Spleen (tissue), 13 donors: ENCODE results near the gene GBX1. TPM values are rescaled to one million over a fixed set of nuclear protein-coding genes. Genes with fewer than 3 reads are reported as not detected.

Experiments
- DNase-seq: peaks from one replicate; pipeline ENCODE4 v3.0.0-alpha.2; 2020
- H3K27ac ChIP-seq, 8 donors: fragments of 200-600 bp; sonication (generic) in 7 of 8; 1 replicate in 4 of 8; 2 replicates in 4 of 8; pipeline versions ENCODE4 v1.5.0 to v1.8.0; 2016 to 2021; ENCODE audit warnings: inconsistent platforms in 4 of 8, mild to moderate bottlenecking in 4 of 8, moderate library complexity in 1 of 8
- H3K27me3 ChIP-seq, 7 donors: fragments of 200-600 bp; sonication (generic) in 6 of 7; replicated peaks in 1 of 7; 1 replicate in 4 of 7; 2 replicates in 3 of 7; pipeline versions ENCODE4 v1.5.0 to v1.8.0; 2016 to 2021; ENCODE audit warnings: inconsistent platforms in 3 of 7, mild to moderate bottlenecking in 1 of 7
- H3K36me3 ChIP-seq, 6 donors: fragments of 200-600 bp; sonication (generic) in 5 of 6; 1 replicate in 4 of 6; 2 replicates in 2 of 6; pipeline versions ENCODE4 v1.5.0 to v1.8.0; 2016 to 2021; ENCODE audit warnings: inconsistent platforms in 2 of 6
- H3K4me1 ChIP-seq, 6 donors: fragments of 200-600 bp; sonication (generic) in 5 of 6; 1 replicate in 3 of 6; 2 replicates in 3 of 6; pipeline versions ENCODE4 v1.5.0 to v1.8.0; 2016 to 2021; ENCODE audit warnings: inconsistent platforms in 3 of 6
- H3K4me3 ChIP-seq, 8 donors: fragments of 200-600 bp; sonication (generic) in 7 of 8; 1 replicate in 4 of 8; 2 replicates in 4 of 8; pipeline versions ENCODE4 v1.5.0 to v1.8.0; 2016 to 2021; ENCODE audit warnings: inconsistent platforms in 4 of 8, mild to moderate bottlenecking in 4 of 8, moderate library complexity in 2 of 8
- H3K9me3 ChIP-seq, 8 donors: fragments of 200-600 bp; sonication (generic) in 7 of 8; 1 replicate in 4 of 8; 2 replicates in 4 of 8; pipeline versions ENCODE4 v1.5.0 to v1.8.0; 2016 to 2021; ENCODE audit warnings: inconsistent platforms in 4 of 8
- POLR2A ChIP-seq, 3 donors: fragments of 450-650 bp; IDR thresholded peaks; one replicate each; pipeline ENCODE4 v1.5.1; 2017; ENCODE audit warnings: antibody characterized with exemption in 3 of 3, mild to moderate bottlenecking in 1 of 3
- POLR2AphosphoS5 ChIP-seq, 3 donors: sonication (generic); formaldehyde crosslinking; IDR thresholded peaks; one replicate each; pipeline ENCODE4 v1.5.1; 2017; ENCODE audit warnings: antibody characterized with exemption in 3 of 3
- WGBS, 5 donors: extraction: QIAGEN DNeasy Blood & Tissue Kit in 3 of 5; methylation state at CpG; one replicate each; pipeline versions ENCODE4 v1.1.5 to v1.1.7; 2013 to 2018; 5-methylcytosine and 5-hydroxymethylcytosine counted together
- intact Hi-C: fragments of 100-400 bp; cut with DNase I; formaldehyde crosslinking; loops from one replicate; pipeline ENCODE4 v1.15.0; 2023; ENCODE audit warnings: low total_unique reads
- long read RNA-seq, 2 donors: transcript quantifications; one replicate each; lab custom pipeline, GENCODE V29; 2026
- polyA plus RNA-seq, 3 donors: library from polyadenylated mRNA; stranded (reverse); fragments of 200-250 nt; gene quantifications; one replicate each; pipeline ENCODE4 v1.2.1, GENCODE V29; 2013
- total RNA-seq, 7 donors: library from RNA; depleted of rRNA in 3 of 7; stranded (reverse); fragments of >200 nt in 3 of 7; fragmentation: NEBNext Ultra II Directional in 4 of 7; extraction: Animal tissue kit (Norgen Biotek cat#: 25700) in 4 of 7; gene quantifications; one replicate each; pipeline versions ENCODE4 v1.1.0 to v1.2.1, GENCODE V29; 2016 to 2021
- TF ChIP-seq, protein P1 (sequence below), 11 experiments: fragments of 200-600 bp in 7 of 11; fragments of 450-650 bp in 4 of 11; sonication (generic) in 4 of 11; IDR thresholded peaks in 8 of 11; conservative IDR thresholded peaks in 3 of 11; 1 replicate in 7 of 11; 2 replicates in 4 of 11; pipeline versions ENCODE4 v1.4.0 to v1.8.0; 2016 to 2021; ENCODE audit warnings: antibody characterized with exemption in 11 of 11, inconsistent platforms in 4 of 11, mild to moderate bottlenecking in 1 of 11
- donor health status: healthy with polysubstance abuse.
- donor health status: DM: no; HTN: no; CAD: no; lungs with moderate emphysema.
- donor health status: DM: no; HTN: no; CAD: no.
- donor health status: Bipolar disorder and iron deficiency.
- donor health status: healthy.
- donor health status: DM: no; HTN: no; CAD: no.
- donor health status: DM: yes; HTN: yes; CAD: no.

The GBX1 gene
- not detected for total RNA-seq
- polyA plus RNA-seq: not detected
- long read RNA-seq, donor 1: 0 reads
- long read RNA-seq, donor 2: 0 reads

GRCh38 chr7:151167197-151167961 is at the start of gene GBX1:
Gene GBX1 (minus strand): TSS chr7:151167694. CDS start chr7:151167548, 146 bp downstream.
- intact Hi-C loops: no loop called here
- no peak for DNase-seq
- H3K27me3 ChIP-seq: peaks cover 0 to 94% (median 52%) of the 10 kb centered on the region in 7 donors

DNA sequence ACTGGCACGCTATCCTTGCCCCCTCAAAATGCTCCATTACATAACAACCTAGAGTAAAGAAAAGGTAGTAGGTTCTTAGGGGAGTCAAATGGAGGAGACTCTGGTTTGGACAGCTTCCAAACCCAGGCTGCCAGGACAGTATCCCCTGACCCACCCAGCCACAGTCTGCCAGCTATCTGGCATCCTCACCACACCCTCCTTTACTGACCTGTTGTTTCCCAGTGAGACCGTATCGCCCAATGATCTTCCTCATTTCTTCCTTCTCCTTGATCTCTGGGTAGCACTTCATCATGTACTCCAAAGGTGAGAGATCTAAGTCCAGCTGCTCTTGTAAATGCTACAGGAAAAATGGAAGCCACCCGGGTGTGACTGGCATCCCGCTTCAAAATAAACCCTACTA is 47.9 kb upstream of the GBX1 start:
- no peak overlapping the region for H3K27ac ChIP-seq
- DNase-seq: peak; percentile 1
- no peak overlapping the region for H3K4me3 ChIP-seq
- intact Hi-C loops: no loop called here
- TF ChIP-seq POLR2AphosphoS5 (IDR thresholded peaks at IDR 0.05): no peak
- no peak for TF ChIP-seq POLR2A (IDR thresholded peaks at IDR 0.05)
- TF ChIP-seq, protein P1, sequence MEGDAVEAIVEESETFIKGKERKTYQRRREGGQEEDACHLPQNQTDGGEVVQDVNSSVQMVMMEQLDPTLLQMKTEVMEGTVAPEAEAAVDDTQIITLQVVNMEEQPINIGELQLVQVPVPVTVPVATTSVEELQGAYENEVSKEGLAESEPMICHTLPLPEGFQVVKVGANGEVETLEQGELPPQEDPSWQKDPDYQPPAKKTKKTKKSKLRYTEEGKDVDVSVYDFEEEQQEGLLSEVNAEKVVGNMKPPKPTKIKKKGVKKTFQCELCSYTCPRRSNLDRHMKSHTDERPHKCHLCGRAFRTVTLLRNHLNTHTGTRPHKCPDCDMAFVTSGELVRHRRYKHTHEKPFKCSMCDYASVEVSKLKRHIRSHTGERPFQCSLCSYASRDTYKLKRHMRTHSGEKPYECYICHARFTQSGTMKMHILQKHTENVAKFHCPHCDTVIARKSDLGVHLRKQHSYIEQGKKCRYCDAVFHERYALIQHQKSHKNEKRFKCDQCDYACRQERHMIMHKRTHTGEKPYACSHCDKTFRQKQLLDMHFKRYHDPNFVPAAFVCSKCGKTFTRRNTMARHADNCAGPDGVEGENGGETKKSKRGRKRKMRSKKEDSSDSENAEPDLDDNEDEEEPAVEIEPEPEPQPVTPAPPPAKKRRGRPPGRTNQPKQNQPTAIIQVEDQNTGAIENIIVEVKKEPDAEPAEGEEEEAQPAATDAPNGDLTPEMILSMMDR (IDR thresholded peaks at IDR 0.05 in 8 of 11, conservative IDR thresholded peaks at IDR 0.05 in 3 of 11): no peak
- no peaks in the 10 kb centered on the region for H3K9me3 ChIP-seq
- H3K36me3 ChIP-seq: peaks cover 10 to 88% (median 80%) of the 10 kb centered on the region in 6 donors
- 90 to 97% (median 95%) methylated on average over 5 of the region's 5 CpGs for WGBS, 5 donors
- no peaks in the 10 kb centered on the region for H3K27me3 ChIP-seq
- H3K4me1 ChIP-seq: no peaks in the 10 kb centered on the region

More at GRCh38 chr7:151167197-151167961, at the start of gene GBX1:
- Histone ChIP-seq H3K9me3 (no peaks in the 10 kb centered on the region), H3K27ac (no peak within 1 kb of the TSS), H3K36me3 (no peaks in the 10 kb centered on the region), H3K4me1 (peaks cover 7 to 23% (median 20%) of the 10 kb centered on the region in 6 donors), H3K4me3 (peak within 1 kb of the TSS; percentile 27 to 74 (median 43))
- no peak for TF ChIP-seq POLR2AphosphoS5 (IDR thresholded peaks at IDR 0.05)
- TF ChIP-seq, protein P1 (IDR thresholded peaks at IDR 0.05 in 8 of 11, conservative IDR thresholded peaks at IDR 0.05 in 3 of 11): peak in 2 of 11 experiments; percentile 9 to 24
- 1 to 4% (median 2%) methylated on average over 10 to 101 of the region's 101 CpGs for WGBS, 5 donors

DNA sequence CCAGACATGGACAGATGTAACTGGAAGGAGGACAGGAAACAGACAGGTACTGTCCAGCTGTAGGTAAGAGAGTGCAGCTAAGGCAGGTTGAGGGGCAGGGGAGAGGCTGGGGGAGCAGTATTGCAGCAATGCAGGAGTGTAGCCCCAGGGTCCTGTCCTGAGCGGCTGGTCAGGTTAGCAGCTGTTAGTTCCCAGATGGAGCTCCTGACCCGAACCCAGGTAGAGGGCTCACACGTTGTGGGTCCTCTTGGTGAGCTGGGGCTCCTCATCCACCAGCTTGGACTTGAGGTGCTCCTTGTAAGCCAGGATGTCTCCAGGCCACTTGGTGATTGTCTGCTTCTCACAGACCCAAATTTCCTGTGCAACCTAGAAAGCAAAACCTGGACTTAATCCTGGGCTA is 46.3 kb upstream of the GBX1 start:
- no peaks in the 10 kb centered on the region for H3K9me3 ChIP-seq
- WGBS, 5 donors: 85 to 94% (median 90%) methylated on average over 3 of the region's 3 CpGs

GRCh38 chr7:151212626-151213025 is 45.1 kb upstream of the GBX1 start:
- WGBS, 5 donors: 85 to 98% (median 92%) methylated on average over 3 to 5 of the region's 5 CpGs
- Histone ChIP-seq H3K4me3 (no peak overlapping the region), H3K27ac (no peak overlapping the region), H3K36me3 (peaks cover 10 to 60% (median 53%) of the 10 kb centered on the region in 6 donors), H3K9me3 (no peaks in the 10 kb centered on the region), H3K4me1 (peaks cover 0 to 2% (median 0%) of the 10 kb centered on the region in 6 donors), H3K27me3 (peaks cover 0 to 5% (median 0%) of the 10 kb centered on the region in 7 donors)
- intact Hi-C loops: no loop called here
- TF ChIP-seq POLR2A (IDR thresholded peaks at IDR 0.05) (no peak), POLR2AphosphoS5 (IDR thresholded peaks at IDR 0.05) (no peak)
- TF ChIP-seq, protein P1 (IDR thresholded peaks at IDR 0.05 in 8 of 11, conservative IDR thresholded peaks at IDR 0.05 in 3 of 11): no peak
- DNase-seq: peak; percentile 27

More for the DNA sequence above, 46.3 kb upstream of the GBX1 start:
- Histone ChIP-seq H3K27me3 (no peaks in the 10 kb centered on the region), H3K4me3 (no peak overlapping the region), H3K4me1 (no peaks in the 10 kb centered on the region), H3K36me3 (peaks cover 10 to 72% (median 65%) of the 10 kb centered on the region in 6 donors), H3K27ac (no peak overlapping the region)
- DNase-seq: peak; percentile 54
- intact Hi-C loops: no loop called here
- TF ChIP-seq, protein P1 (IDR thresholded peaks at IDR 0.05 in 8 of 11, conservative IDR thresholded peaks at IDR 0.05 in 3 of 11): no peak
- TF ChIP-seq POLR2AphosphoS5 (IDR thresholded peaks at IDR 0.05): no peak
